HG03457 (cell line): Measurements from ENCODE around the gene B4GALT2.

Experiments
- ATAC-seq: cut with Tn5 transposase; IDR thresholded peaks from one replicate; pipeline ENCODE4 v1.9.1; 2021; ENCODE audit warnings: moderate number of reproducible peaks; ENCODE audit not compliant: unreplicated experiment

The B4GALT2 gene

GRCh38 chr1:43983253-43983899, 4.4 kb downstream of the B4GALT2 start:
- ATAC-seq, result no peak

- no peak for ATAC-seq
Measured at GRCh38 chr1:43984855-43985254, 5.8 kb downstream of the B4GALT2 start.

- ATAC-seq, result no peak
Measured at GRCh38 chr1:43985984-43986595, 7.1 kb downstream of the B4GALT2 start.

- no peak for ATAC-seq
Measured at GRCh38 chr1:43986712-43987111, 7.7 kb downstream of the B4GALT2 start.

- no peak for ATAC-seq
Measured at GRCh38 chr1:43987159-43987902, 8.3 kb downstream of the B4GALT2 start.

GRCh38 chr1:43990271-43991199, 11.5 kb downstream of the B4GALT2 start:
- no peak for ATAC-seq

GRCh38 chr1:43991200-43991475, 12.1 kb downstream of the B4GALT2 start:
- ATAC-seq, result no peak

GRCh38 chr1:43991476-43992231, 12.6 kb downstream of the B4GALT2 start, which contains the start of gene CCDC24:
Gene CCDC24, plus strand, starts transcription at chr1:43991599. Its CDS starts 280 bp downstream, at chr1:43991879.
- peak; percentile 41 for ATAC-seq

- no peak for ATAC-seq
Measured at GRCh38 chr1:43992232-43992995, 13.4 kb downstream of the B4GALT2 start.

GRCh38 chr1:43993206-43993914, 14.3 kb downstream of the B4GALT2 start:
- no peak for ATAC-seq

- ATAC-seq, result no peak
Measured at GRCh38 chr1:43994071-43994470, 15.1 kb downstream of the B4GALT2 start.

GRCh38 chr1:43994794-43995790, 16.1 kb downstream of the B4GALT2 start:
- ATAC-seq, result no peak

- ATAC-seq, result no peak
Measured at GRCh38 chr1:43995984-43996732, 17.1 kb downstream of the B4GALT2 start.

GRCh38 chr1:43996733-43997115, 17.7 kb downstream of the B4GALT2 start:
- ATAC-seq, result no peak

GRCh38 chr1:43997295-43997999, 18.4 kb downstream of the B4GALT2 start:
- no peak for ATAC-seq

- no peak for ATAC-seq
Measured at GRCh38 chr1:43998000-43998378, 19.0 kb downstream of the B4GALT2 start.

- no peak for ATAC-seq
Measured at GRCh38 chr1:43999455-43999854, 20.4 kb downstream of the B4GALT2 start.
